ENCODE data around the gene AXIN2. TPM values are rescaled to one million over a fixed set of nuclear protein-coding genes. Genes with fewer than 3 reads are reported as not detected.
A peak's percentile ranks its signal among the peaks of the same experiment; 100 is the strongest.

Gene AXIN2
- total and polyA plus RNA-seq, 9 donors, result 17.2 to 75.7 (median 26.9) TPM

- H3K9me3 ChIP-seq, result no peaks in the 10 kb centered on the region
- DNase-seq, result peak in 4 of 5 donors; percentile 50 to 71 (median 60)
- peaks cover 5% of the 10 kb centered on the region for H3K4me1 ChIP-seq (ENCODE audit: insufficient read depth)
- H3K4me3 ChIP-seq, result no peak overlapping the region
- no peaks in the 10 kb centered on the region for H3K27me3 ChIP-seq
- 11 to 26% (median 18%) methylated on average over 8 of the region's 8 CpGs for WGBS, 3 donors
- intact Hi-C loops (cut with DNase I), result loop anchor here in 1 of 4 donors (5.0 to 10.0 kb wide), 2 partner anchors 140 to 353 kb away; no protein-coding TSS in a partner anchor
- no peaks in the 10 kb centered on the region for H3K36me3 ChIP-seq
- TF ChIP-seq EP300 (IDR thresholded peaks at IDR 0.05) (no peak), POLR2A (IDR thresholded peaks at IDR 0.05) (no peak)
- H3K27ac ChIP-seq, result peak overlapping the region in 1 of 2 donors; percentile 47
Measured at GRCh38 chr17:65564793-65565192, 3.3 kb upstream of the AXIN2 start.

- WGBS, 3 donors, result 48 to 54% (median 51%) methylated on average over 9 of the region's 9 CpGs
- H3K9me3 ChIP-seq, result no peaks in the 10 kb centered on the region
- intact Hi-C loops (cut with DNase I), result loop anchor here in 1 of 4 donors (5.0 to 10.0 kb wide), 2 partner anchors 143 to 355 kb away; no protein-coding TSS in a partner anchor
- H3K27me3 ChIP-seq, result no peaks in the 10 kb centered on the region
- H3K27ac ChIP-seq, result no peak overlapping the region
- DNase-seq, result no peak
- peaks cover 14% of the 10 kb centered on the region for H3K4me1 ChIP-seq (ENCODE audit: insufficient read depth)
- no peaks in the 10 kb centered on the region for H3K36me3 ChIP-seq
- no peak for TF ChIP-seq CTCF (IDR thresholded peaks at IDR 0.05)
- no peak for TF ChIP-seq EP300 (IDR thresholded peaks at IDR 0.05)
- no peak for TF ChIP-seq POLR2A (IDR thresholded peaks at IDR 0.05)
- peak overlapping the region; percentile 86 for H3K4me3 ChIP-seq
Measured at GRCh38 chr17:65562206-65562531, 721 bp upstream of the AXIN2 start.

- no peak for TF ChIP-seq CTCF (IDR thresholded peaks at IDR 0.05)
- TF ChIP-seq POLR2A (IDR thresholded peaks at IDR 0.05), result peak; percentile 35
- no peak for TF ChIP-seq EP300 (IDR thresholded peaks at IDR 0.05)
- intact Hi-C loops (cut with DNase I), result loop anchor here in 1 of 4 donors (5.0 to 10.0 kb wide), 2 partner anchors 144 to 356 kb away; no protein-coding TSS in a partner anchor
Measured at GRCh38 chr17:65560628-65561451, 608 bp downstream of the AXIN2 start.

GRCh38 chr17:65559804-65560627 is 1.4 kb downstream of the AXIN2 start:
- peaks cover 24% of the 10 kb centered on the region for H3K4me1 ChIP-seq (ENCODE audit: insufficient read depth)
- peak; percentile 69 to 79 (median 77) for DNase-seq
- intact Hi-C loops (cut with DNase I), result loop anchor here in 2 of 4 donors (5.0 to 10.0 kb wide), 6 partner anchors 95 to 605 kb away; no protein-coding TSS in a partner anchor
- no peaks in the 10 kb centered on the region for H3K27me3 ChIP-seq
- no peaks in the 10 kb centered on the region for H3K36me3 ChIP-seq
- peak overlapping the region; percentile 92 to 96 for H3K27ac ChIP-seq
- WGBS, 3 donors, result 0% methylated on average over 62 to 88 of the region's 89 CpGs
- TF ChIP-seq CTCF (IDR thresholded peaks at IDR 0.05) (no peak), POLR2A (IDR thresholded peaks at IDR 0.05) (no peak), EP300 (IDR thresholded peaks at IDR 0.05) (no peak)
- no peaks in the 10 kb centered on the region for H3K9me3 ChIP-seq
- H3K4me3 ChIP-seq, result peak overlapping the region; percentile 86

More at GRCh38 chr17:65560628-65561451, 608 bp downstream of the AXIN2 start:
- no peaks in the 10 kb centered on the region for H3K36me3 ChIP-seq
- H3K27me3 ChIP-seq, result no peaks in the 10 kb centered on the region
- no peaks in the 10 kb centered on the region for H3K9me3 ChIP-seq
- WGBS, 3 donors, result 1% methylated on average over 62 to 113 of the region's 113 CpGs
- H3K27ac ChIP-seq, result peak overlapping the region; percentile 92 to 96
- H3K4me3 ChIP-seq, result peak overlapping the region; percentile 86
- peak; percentile 88 to 92 (median 88) for DNase-seq
- H3K4me1 ChIP-seq (ENCODE audit: insufficient read depth), result peaks cover 23% of the 10 kb centered on the region

All from ovary (tissue), 9 donors.